NCI-H526 (cell line): ENCODE results near the gene MARCKSL1.
"Not testable (repeated sequence)": the region's sequence is repeated elsewhere in the genome, so short reads cannot be mapped to it uniquely, and the experiment has no call there.

ENCODE experiments used
- DNase-seq, 2 experiments: peaks; one replicate each; lab custom pipeline; 2025; lab: John Stamatoyannopoulos, UW

MARCKSL1 gene, protein sequence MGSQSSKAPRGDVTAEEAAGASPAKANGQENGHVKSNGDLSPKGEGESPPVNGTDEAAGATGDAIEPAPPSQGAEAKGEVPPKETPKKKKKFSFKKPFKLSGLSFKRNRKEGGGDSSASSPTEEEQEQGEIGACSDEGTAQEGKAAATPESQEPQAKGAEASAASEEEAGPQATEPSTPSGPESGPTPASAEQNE

GRCh38 chr1:32335790-32336590, at the start of gene MARCKSL1:
Gene MARCKSL1 (minus strand): TSS chr1:32336233. CDS start chr1:32336033, 200 bp downstream.
- peak; percentile 39 to 85 for DNase-seq

DNA sequence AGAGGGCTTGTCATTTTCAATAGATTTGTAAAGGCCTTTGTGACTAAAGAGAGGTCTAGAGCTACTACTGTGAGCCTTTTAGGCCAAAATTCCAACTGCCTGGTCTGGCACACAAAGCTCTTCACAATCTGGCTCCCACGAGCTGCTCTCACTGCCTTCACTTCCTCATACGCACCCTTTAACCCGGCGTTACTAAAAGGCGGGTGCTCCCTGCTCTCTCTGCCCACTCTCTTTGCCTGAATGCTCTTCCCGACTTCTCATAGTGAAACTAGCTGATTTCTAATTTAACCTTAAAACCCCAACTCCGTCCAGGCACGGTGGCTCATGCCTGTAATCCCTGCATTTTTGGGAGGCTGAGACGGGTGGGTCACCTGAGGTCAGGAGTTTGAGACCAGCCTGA, 44.0 kb upstream of the MARCKSL1 start:
- DNase-seq, result no peak

DNA sequence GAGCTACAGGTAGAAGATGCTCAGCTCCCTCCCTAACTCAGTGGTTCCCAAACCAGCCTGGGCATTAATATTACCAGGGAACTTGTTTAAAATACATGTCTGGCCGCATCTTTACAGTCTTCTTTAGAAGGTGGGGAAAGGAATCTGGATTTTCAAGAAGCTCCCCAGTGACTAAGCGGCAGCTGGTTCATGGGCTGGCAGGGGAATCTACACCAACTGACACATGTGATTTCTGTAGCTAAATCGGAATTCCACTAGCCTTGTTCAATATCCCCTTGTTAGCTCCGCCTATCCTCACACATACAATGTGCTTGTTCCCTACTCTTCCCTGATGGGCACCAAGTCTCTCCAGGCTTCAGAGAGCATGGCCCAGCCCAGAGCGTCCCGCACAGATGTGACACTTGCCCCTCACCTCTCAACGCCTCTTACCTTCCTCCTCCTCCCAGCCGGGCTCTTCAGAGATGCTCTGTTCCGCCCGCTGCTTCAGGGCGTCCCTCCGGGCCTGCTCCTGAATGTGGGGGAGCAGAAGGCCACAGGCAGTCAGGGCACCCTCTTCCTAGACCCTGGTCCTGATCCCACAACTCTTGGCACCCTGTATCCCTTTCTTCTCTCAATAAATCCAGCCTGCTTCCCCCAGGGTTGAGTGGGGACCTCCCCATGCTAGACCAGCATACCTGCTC, 41.6 kb upstream of the MARCKSL1 start:
- no peak for DNase-seq

DNA sequence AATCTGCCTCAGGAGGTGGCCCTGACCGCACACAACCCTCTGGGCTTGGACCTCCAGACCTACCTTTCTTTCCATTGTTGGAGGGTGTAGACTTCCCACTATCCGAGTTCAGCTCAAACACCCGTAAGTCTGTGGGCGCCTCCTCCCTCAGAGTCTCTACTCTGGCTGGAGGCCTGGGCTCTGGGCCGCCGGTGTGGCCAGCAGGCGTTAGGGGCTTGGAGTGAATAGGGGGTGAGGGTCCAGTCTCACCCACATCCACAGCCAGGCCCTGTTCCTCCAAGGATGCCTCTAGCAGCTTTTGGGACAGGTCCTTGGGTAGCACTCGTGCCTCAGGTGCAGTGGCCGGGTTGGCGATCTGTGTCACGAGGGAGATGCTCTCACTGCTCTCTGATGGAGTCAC, 40.2 kb upstream of the MARCKSL1 start:
- DNase-seq, result no peak

DNA sequence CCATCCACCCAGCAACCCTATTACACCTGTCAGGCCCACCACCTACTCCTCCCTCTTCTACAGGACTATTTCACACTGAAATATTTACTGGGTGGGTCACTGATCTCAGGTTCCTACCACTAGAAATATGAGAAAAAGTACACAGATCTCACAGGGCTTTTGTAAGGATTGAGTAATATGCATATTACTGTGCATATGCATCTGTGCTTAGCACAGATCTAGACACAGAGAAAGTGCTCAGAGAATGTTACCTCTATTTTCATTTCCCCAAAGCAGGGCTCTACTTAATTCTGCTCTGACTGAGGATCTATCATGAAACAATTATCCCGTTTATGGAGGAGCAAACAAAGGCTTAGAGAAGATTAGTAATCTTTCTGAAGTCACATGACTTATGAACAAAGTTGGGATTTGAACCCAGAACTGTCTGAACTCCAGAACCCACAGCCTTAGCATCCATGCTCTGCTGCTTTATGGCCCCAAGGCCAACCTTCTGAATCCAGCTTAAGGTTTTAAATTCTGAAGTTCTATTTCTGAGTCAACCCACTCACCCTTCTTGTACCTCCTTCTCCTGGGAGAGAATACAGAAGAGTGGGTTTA, 38.1 kb upstream of the MARCKSL1 start:
- DNase-seq, result no peak

DNA sequence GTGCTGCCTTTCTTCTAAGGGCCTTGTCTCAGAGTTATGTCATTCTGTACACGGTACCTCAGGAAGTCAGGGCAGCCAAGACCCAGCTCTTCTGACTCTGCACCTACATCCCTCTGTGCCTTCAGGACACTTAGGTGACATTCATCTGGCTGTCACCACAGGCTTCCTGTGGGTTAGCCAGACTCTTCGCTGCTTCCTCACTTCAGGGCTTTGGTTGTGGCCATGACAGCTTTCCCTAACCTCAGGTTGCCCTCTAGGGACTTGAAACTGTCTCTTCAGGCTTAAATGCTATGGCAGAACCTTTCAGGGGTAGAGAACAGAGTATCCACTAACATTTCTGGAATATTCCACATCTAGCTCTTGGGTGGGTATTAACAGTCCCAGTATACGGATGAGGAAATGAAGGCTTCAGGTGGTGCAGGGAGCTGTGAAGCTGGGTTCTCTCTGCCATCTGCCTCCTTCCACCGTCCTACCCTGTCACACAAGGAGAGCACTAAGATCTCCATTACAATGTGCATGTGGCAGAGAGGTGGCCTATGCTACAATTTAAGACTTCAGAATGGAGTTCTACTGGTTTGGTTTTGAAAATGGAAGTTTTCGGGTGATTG, 36.2 kb upstream of the MARCKSL1 start:
- DNase-seq, result no peak

- no peak for DNase-seq
These were observed 32.0 kb upstream of the MARCKSL1 start for GRCh38 chr1:32367912-32368635.

- no peak for DNase-seq
These were observed 29.4 kb upstream of the MARCKSL1 start for GRCh38 chr1:32365445-32365844.

GRCh38 chr1:32364836-32365235, 28.8 kb upstream of the MARCKSL1 start:
- no peak for DNase-seq

DNA sequence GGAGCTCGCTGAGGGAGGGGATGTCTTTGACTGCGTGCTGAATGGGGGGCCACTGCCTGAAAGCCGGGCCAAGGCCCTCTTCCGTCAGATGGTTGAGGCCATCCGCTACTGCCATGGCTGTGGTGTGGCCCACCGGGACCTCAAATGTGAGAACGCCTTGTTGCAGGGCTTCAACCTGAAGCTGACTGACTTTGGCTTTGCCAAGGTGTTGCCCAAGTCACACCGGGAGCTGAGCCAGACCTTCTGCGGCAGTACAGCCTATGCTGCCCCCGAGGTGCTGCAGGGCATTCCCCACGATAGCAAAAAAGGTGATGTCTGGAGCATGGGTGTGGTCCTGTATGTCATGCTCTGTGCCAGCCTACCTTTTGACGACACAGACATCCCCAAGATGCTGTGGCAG, 27.7 kb upstream of the MARCKSL1 start:
- no peak for DNase-seq

DNA sequence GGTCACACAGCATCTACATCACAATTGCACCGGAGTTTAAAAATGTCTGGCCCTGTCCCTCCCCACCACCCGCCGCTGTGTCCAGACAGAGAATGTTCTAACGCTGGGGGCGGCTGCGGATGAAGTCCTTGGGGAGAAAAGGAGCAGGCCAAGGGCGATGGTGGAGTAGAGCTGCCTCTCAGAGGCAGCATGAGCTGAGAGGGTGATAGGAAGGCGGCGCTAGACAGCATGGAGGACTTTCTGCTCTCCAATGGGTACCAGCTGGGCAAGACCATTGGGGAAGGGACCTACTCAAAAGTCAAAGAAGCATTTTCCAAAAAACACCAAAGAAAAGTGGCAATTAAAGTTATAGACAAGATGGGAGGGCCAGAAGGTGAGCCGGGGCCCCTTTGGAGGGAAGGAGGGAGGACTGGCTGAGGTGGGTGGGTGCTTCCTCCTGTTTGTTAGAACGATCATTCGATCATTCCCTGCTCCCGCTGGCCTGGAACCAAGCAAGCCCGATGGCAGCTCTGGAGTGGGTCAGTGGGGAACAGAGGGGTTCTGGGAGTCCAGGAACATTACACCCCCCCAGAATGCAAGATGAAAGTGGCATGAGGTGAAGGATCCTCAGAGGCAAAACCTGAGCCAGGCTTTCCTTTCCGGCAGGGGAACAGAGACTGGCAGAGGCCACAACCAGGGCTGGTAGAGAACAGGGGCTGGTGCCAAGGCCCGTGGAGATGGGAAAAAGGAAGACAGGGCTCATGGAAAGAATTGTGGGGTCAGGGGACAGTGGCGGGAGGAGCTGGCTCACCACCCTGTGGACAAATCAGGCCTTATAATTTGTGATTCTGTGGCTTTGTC, 26.7 kb upstream of the MARCKSL1 start, which contains the start of the genes FAM229A and TSSK3:
TSS of gene FAM229A (minus strand) at position 12 of the 840 bp plus-strand sequence. CDS start 394 bp downstream, outside the sequence.
TSS of gene TSSK3 (plus strand) at position 66 of the 840 bp plus-strand sequence. CDS start at position 229, 163 bp downstream.
- DNase-seq, result no peak

- peak in 1 of 2 experiments; percentile 62 for DNase-seq
These were observed 25.8 kb upstream of the MARCKSL1 start for GRCh38 chr1:32361674-32362473.

GRCh38 chr1:32361308-32361673, 25.3 kb upstream of the MARCKSL1 start:
- DNase-seq, result no peak

GRCh38 chr1:32358435-32358834, 22.4 kb upstream of the MARCKSL1 start:
- no peak for DNase-seq

- DNase-seq, result no peak
These were observed 21.6 kb upstream of the MARCKSL1 start for GRCh38 chr1:32357614-32358013.

- no peak for DNase-seq
These were observed 20.4 kb upstream of the MARCKSL1 start for GRCh38 chr1:32356478-32356877.

- DNase-seq, result not testable (repeated sequence)
These were observed 19.7 kb upstream of the MARCKSL1 start for GRCh38 chr1:32355778-32356177.

- no peak for DNase-seq
These were observed 18.0 kb upstream of the MARCKSL1 start for GRCh38 chr1:32353886-32354570.

DNA sequence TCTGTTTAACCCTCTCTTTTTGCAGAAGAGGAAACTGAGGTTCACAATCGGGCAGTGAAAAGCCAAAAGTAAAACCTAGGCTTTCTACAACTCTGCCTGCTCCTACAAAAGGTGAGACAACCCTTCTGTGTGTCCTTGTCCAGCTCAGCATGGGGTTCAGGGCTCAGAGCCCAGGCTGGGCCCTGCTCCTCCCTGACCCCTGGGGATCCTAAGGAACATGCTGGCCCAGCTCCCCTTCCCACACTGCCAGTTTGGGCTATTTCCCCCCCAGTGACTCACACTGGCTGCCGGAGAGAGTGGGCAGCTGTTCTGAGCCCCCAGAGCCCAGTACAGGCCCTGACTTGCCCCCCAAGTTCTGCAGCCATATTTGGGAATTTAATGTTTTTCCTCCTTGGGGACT, 17.4 kb upstream of the MARCKSL1 start:
- no peak for DNase-seq
